HG03108 (cell line): Measurements from ENCODE around the gene OSBPL5.

ENCODE experiments used
- ATAC-seq: cut with Tn5 transposase; IDR thresholded peaks from one replicate; pipeline ENCODE4 v1.9.1; 2021; ENCODE audit warnings: moderate library complexity; ENCODE audit not compliant: unreplicated experiment

Gene OSBPL5

DNA sequence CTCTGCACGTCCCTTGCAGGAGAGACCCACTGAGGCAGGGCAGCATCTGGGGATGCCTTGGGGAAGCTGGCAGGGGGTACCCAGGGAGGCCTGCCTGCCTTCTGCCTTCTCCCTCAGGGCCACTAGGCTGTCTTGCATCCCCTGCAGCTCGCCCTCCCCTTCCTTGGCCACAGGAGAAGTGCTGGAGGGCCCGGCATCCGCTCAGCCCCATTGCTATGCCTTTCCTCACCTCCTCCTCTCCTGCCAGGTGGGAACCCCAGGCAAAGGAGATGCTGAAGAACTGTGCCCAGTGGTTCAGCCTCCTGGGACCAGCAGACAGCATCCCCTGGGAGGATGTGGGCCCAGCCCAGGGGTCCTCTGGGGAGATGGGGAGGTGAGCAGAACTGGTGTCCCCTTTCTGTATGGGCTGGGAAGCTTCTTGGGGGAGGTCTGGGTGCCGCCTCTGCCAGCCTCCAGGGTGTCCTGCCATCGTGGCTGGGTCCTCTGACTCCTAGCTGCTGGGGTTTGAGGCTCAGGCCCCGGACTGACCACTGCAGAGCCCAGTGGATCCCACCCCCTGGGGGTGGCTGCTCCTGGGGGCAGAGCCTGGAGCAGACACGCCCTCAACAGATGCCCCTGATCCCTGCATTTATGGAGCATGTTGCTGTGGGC lies 32.9 kb upstream of the OSBPL5 start:
- ATAC-seq = no peak

DNA sequence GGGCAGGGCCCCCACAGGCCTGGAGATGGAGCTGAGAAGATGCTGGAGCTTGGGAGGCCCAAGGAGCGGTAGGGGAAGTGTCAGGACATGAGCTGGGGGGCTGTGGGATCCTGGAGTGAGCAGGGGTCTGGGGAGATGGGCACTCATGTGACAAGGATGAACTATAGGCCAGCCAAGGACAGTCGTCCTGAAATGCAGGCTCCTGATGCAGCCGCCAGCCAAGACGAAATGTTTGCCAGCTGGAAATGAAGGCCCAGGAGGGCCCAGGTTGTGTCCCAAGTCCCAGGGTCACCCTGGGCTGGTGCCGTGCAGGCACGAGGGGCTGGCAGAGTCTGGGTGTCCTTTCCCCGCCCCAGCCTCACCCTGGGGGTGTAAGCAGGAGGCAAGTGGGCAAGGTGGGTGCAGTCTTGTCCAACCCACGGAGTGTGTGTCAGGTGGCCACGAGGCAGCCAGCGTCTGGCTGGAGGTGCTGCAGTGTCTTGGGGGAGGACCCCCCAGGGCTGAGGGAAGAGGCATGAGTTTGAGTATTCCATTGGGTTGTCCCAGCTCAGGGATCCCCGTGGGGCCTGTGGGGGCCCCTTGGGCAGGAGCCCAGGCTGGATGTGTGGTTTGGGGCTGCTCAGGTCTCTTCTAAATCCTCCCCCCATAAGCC lies 32.1 kb upstream of the OSBPL5 start:
- no peak for ATAC-seq

DNA sequence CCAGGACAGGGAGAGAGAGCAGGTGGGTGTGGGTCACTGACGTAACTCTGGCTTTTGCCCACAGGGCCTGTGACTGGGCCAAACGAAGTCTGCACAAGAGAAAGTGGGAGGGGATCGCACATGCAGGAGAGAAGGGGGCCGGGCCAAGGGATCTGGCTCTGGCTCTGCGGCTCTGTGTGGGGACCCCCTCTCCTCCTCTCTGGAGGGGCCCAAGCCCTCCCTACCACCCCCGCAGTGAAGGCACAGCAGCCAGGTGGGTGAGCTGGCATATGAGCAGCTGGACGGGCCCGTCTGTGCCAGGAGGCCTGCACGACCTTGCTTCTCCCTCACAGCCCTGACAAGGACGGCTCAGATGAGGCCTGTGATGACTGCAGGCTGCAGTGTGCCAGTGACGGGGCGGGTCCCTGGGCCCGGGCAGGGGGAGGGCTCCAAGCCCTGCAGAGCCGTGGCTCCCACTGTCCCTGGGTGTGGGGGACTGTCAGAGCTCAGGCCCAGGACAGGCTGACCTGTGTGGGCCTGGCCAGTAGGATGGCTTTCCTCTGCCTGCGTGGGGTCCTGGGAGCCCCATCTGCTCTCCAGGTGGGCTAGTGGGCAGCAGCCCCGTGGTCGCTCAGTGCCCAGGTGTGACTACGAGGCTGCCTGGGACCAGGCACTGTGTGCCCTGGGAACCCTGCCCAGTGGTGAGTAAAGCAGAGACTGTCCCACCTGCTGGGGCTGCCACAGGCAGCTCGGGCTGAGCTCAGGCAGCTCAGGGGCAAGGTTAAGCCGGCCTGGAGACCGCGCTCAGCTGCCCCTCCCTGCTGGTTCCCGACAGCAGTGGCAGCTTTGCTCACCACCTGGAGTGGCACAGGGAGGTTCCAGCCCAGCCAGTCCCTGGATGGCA lies 31.3 kb upstream of the OSBPL5 start:
- ATAC-seq = no peak

DNA sequence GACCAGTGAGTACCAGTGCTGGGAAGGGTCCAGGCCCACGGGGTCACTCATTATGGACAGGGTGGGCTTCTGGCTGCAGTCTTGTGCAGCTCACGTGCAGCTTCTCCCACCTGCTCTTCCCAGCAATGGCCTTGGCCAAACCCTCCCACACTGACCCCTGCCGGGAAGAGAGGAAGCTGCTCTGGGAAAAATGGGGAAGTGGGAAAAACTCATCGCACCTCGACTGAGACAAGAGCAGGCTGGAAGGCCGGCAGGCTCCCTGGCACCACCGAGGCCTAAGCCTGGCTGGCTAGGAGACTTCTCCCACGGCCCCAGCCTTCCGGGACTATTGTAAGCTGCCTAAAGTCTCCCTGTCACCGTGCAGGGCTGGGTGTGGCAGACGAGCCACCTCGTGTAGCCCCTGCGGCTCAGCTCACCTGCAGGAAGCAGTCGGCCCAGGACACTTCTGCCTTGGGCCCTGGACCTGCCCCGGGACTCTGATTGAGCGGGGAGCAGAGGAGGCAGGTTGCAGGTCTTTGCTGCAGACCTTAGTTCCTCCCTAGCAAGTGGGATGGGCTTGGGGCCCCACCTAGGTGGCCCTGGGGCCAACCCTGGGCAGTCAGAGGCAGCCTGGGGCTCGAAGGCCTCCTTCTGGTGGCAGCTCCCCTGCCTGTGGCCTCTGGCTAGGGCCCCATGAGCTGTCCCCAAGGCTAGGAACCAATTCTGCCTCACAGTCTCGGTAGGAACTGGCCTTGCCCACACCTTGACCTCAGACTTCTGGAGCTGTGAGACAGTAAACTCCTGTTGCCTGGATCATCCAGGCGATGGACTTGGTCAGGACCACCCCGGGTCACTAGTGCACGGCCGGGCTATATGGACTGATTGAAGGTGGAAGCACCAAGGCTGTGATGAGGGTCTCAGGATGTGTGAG lies 30.4 kb upstream of the OSBPL5 start:
- no peak for ATAC-seq

DNA sequence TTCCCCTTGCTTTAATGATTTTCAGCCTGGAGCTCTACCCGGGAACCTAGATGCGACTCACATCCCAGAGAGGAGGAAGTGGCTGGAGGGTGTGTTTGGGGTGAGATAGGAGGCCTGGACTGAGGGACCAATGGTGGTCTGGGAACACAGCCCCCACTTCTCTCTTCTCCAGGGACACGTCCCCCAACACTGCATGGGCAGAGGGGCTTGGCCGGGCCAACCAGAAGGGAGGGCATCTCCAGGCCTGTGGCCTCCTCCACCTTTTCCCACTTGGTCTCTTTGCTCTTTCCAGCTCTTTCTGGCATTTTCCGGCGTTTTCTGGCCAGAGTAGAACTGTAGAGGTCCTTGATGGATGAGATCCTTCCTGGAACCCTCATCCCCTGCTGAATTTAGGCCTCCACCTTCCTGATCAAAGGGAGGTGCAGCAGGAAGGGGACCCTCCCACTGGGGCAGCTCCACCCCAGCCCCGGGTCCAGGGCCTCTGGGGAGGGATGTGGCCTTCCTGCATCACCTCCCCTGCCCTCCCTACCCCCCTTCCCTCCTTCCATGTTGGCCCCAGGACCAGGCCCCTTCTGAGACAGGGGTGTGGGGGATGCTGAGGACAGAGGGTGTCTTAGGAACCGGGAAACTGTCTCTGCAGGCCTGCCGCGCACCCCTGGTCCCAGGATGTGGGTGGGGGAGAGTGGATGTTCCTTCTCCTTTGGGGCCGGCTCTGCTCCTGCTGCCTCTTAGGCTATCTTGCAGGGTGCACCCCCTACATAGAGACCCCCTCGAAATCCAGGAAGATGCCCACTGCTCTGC lies 29.1 kb upstream of the OSBPL5 start:
- no peak for ATAC-seq

DNA sequence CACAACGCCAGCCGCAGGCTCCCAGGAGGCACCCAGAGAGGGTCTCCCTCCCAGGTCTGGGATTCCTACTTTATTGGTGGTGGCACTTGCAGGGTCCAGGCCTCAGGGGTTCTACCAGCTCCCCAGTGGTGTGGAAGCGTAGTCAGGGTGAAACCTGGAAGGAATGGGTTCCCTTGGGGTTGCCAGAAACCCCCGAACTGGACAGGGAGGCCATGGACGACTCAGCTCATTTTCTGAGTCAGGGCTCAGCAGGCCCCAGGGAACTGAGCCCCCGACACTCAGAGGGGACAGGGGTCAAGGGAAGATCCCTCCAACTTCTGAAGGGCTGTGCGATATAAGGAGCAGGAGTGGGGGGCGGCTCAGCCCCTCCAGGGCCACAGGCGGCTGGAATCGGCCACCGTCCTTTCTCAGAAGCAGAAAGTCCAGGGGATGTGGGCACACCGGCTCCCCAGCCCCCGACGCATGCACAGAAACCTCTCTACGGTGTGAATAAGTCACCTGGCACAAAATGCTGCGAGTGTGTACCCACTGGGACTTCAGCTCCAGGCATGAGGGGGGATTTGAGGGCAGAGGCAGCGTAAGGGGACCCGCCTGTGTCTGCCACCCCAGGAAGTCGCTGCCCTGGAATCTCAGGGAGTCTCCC lies 28.4 kb upstream of the OSBPL5 start:
- no peak for ATAC-seq

DNA sequence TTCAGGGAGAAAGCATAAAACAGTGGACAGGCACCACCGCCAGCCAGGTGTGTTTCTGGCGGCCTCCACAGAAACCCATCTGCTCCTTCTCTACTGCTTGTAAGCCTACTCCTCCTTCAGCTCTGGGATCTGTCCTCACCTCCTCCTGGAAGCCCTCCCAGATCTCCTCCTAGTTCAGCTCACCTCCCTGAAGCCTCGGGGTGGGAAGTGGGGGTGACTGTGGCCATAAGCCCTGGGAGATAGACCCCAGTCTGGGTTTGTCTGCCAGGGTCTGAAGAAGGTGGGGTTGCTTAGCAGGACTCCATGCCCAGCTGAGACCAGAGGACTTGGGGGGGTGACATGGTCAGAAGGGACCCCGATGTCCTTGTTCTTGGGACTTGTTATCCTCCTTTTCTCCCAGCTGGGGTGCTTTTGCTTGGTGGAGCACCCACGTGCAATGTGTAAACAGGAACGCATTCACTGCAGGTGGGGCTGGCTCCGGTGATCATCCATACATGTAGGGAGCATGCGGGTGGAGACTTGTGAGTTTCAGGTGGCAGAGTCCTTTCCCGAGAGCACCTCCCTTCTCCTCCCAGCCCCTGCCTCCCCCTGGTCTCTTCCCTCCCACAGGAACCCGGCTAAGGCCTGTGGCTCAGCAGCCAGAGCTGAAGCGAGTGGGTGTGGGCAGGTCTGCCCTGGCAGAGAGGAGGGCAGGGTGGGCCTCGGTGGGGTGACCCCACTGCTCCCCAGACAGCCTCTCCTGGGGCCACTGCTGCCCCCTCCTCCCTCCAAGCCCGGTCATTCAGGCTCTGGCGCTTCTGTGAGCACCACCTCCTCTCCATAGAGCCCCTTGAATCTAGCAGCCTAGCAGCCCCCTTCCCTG lies 27.6 kb upstream of the OSBPL5 start:
- no peak for ATAC-seq

DNA sequence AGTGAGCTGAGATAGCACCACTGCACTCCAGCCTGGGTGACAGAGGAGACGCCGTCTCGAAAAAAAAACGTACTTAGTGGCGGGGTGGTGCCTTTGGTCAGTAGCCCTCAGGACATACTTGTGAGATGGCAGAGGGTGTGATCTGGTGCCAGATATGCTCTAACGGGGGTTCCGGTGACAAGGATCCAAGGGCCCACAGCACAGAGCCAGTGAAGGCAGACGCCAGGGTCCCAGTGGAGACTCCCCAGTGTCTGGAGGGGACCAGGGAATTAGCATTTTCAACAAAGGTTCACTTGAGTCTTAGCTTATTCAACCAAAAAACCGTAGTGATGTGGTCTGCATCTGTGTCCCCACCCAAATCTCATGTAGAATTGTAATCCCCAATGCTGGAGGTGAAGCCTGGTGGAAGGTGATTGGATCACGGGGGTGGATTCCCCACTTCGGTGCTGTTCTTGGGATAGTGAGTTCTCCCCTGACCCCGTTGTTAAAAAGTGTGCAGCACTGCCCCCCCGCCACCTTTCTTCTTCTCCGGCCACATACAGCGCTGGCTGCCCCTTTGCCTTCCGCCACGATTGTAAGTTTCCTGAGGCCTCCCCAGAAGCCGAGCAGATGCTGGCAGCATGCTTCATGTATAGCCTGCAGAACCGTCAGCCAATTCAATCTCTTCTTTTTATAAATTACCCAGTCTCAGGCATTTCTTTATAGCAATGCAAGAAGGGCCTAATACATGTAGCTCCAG lies 26.6 kb upstream of the OSBPL5 start:
- no peak for ATAC-seq

DNA sequence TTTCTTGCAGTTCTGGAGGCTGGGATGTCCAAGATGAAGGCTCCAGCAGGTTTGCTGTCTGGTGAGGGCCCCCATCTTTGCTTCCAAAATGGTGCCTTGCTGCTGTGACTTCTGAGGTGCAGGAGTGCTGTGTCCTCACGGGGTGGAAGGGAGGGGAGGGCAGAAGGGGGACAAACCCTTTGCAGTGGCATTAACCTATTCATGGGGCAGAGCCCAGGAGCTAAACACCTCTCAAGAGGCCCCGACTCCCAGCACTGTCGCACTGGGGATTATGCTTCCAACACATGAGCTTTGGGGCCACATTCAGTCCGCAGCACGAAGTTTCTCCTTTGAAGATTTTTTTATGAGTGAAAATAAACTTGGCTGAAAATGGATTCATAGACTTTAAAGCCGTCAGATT lies 25.5 kb upstream of the OSBPL5 start:
- no peak for ATAC-seq

DNA sequence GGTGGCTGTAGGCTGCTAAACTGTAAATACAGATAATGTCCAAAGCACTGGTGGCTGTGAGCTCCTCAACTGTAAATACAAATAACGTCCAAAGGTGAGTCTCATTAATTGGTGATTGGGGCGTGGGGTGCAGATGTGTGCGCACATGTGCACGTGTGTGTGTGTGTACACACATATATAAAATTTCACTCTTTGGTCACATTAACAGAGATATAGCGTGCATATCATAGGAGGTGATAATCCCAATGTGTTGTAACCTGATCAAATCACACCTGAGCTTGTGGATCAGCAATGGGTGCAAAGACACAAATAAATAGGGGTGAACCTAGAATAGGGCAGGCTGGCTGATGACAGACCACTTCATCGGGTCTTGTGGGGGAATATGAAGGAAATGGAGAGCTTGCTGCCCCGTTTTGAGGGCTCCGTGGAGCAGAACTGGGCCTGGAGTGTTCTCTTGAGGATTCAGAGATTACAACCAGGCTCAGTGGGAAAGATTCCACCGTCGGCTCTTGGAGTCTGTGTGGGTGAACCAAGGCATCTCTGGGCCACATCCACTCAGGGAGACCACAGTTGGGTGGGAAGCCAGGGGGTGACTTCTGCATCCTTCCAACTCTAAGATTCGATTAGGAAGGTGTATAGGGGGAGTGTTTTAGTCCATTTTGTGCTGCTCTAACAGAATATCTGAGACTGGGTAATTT lies 24.9 kb upstream of the OSBPL5 start:
- no peak for ATAC-seq

DNA sequence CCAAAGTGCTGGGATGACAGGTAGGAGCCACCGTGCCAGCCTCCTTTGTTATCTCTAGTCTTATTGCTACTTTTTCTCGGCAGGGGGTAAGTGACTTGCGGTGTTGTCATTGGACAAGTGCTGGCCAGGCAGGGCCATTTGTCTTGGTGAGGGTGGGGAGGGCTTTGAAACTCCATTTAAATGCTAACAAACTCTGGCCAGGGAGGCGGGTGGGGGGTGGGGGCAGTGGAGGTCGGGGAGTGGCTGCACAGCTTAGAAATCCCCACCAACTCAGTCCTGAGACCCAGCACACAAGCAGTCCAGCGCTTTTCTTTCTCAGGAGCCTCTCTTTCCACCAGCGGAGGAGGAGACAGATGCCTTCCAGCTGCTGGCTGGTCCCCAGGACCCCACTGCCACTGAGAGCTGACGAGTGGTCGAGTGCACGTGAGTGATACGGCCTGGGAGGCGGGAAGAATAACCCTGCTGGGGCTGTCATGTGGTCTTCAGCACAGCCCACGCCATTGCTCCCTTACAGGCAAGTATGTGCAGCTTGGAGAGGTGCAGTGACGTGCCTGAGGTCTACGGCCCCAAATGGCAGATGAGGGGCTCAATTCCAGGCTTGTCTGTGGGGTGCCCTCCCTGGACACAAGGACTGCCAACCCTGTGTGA lies 24.2 kb upstream of the OSBPL5 start:
- ATAC-seq = no peak

DNA sequence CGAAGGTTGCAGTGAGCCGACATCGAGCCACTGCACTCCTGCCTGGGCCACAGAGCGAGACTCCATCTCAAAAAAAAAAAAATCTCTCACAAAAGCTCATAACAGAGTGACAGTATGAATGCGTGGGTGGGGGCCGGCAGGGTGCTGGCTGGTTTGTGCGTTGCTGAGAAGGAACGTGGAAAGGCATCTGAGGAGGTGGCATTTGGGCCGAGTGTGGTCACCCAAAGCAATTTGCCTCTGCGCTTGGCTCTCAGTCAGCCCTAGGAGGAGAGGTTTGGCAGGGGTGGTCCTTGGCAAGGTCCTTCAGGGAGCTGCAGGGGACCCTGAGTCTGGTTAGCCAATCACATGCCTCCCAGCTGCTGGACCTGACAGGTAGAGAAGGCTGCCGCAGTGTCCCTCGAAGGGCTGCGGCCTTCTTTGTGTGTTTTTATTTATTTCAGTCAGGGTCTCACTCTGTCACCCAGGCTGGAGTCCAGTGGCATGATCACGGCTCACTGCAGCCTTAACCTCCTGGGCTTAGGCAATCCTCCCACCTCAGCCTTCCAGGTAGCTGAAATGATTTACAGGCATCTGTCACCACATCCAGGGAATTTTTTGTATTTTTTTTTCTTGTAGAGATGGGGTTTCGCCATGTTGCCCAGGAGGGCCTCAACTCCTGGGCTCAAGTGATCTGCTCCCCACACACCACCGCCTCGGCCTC lies 23.5 kb upstream of the OSBPL5 start:
- ATAC-seq = no peak

DNA sequence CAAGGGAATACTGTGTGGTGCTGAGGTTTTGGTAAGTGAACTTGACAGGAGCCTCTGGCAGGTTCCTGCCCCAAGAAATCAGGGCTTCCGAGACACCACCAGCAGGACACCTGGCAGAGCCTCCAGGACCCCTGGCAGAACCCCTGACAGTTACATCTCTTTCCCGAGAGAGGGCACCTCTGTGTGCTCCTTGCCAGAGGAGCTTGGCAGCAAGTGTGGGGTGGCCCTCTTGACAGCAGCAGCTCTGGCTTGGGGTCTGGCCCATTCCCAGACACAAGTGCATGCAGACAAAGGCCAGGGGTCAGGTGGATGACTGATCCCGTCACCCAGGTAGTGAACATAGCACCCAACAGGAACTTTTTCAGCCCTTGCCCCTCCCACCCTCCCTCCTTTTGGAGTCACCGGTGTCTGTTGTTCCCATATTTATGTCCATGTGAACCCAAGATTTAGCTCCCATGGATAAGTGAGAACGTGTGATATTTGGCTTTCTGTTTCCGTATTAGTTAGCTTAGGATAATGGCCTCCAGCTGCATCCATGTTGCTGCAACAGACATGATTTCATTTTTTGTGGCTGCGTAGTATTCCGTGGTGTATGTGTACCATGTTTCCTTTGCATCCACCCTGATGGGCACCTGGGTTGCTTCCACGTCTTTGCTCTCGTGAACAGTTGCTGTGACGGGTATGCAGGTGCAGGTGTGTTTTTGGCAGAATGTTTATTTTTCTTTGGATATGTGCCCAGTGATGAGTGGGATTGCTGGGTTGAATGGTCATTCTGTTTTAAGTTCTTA lies 21.2 kb upstream of the OSBPL5 start:
- no peak for ATAC-seq

DNA sequence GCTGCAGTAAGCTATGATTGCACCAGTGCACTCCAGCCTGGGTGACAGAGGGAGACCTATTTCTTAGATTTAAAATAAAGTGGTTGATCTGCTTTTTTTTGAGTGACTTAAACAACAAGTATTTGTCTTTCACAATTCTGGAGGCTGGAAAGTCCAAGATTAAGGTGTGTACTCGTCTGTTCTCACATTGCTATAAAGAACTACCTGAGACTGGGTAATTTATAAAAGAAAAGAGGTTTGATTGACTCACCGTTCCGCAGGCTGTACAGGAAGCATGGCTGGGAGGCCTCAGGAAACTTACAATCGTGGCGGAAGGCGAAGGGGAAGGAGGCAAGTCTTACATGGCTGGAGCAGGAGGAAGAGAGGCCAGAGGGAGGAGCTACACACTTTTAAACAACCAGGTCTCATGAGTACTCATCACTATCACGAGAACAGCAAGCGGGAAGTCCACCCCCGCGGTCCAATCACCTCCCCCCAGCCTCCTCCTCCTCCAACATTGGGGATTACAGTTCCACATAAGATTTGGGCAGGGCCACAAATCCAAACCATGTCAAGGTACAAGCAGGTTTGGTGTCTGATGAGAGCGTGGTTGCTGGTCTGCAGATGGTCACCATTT lies 19.7 kb upstream of the OSBPL5 start:
- ATAC-seq = no peak

DNA sequence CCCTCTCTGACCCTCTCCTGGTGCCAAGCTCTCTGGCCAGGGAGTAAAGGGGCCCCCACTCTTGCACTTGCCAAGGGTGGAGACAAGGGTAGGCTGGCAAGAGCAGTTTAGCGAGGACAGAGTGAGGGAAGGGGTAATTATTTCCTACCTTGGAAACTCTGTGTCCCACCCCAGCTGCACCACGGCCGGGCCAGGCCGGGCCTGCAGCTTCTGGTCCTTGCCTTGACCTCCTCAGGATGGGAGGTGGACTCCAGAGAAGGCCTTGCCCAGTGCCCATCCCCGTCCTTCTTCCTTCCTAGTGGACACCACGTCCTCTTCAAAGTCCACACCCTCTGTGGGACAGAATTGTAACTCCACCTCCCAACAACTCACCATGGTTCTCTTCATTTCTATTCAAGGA lies 18.4 kb upstream of the OSBPL5 start:
- ATAC-seq = no peak
